Vagina (tissue), 2 donors: Measurements from ENCODE around the gene ARSI.

Source experiments
- POLR2A ChIP-seq, 2 donors: fragments of 450-650 bp; IDR thresholded peaks; one replicate each; pipeline ENCODE4 v1.6.1; 2017; ENCODE audit warnings: antibody characterized with exemption in 2 of 2, mild to moderate bottlenecking in 2 of 2, moderate library complexity in 2 of 2
- POLR2AphosphoS5 ChIP-seq, 2 donors: sonication (generic); formaldehyde crosslinking; IDR thresholded peaks; one replicate each; pipeline ENCODE4 v1.9.0; 2017; ENCODE audit warnings: antibody characterized with exemption in 2 of 2, mild to moderate bottlenecking in 2 of 2, low read depth in 1 of 2; ENCODE audit not compliant: insufficient read depth in 1 of 2
- TF ChIP-seq, protein P1 (sequence below), 3 experiments: fragments of 450-650 bp in 2 of 3; fragments of 200-600 bp in 1 of 3; sonication (generic) in 1 of 3; IDR thresholded peaks; one replicate each; pipeline ENCODE4 v1.5.1; 2017 to 2019; ENCODE audit warnings: antibody characterized with exemption in 3 of 3, mild to moderate bottlenecking in 2 of 3, moderate library complexity in 2 of 3

DNA sequence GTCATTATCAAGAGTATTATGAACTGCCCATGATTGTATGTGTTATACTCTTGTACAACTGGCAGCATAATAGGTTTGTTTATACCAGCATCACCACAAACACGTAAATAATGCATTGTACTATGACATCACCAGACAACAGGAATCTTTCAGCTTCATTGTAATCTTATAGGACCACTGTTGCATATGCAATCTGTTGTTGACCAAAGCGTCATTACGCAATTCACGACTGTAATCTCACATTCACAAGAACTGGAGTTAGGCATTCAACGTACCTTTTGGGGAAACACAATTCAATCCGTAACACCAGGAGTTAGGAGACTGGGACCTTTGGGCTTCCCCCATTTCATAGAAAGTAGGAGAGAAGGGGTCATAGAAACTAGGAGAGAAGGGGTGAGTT is 20.4 kb upstream of the ARSI start:
- TF ChIP-seq POLR2A (IDR thresholded peaks at IDR 0.05) (no peak), POLR2AphosphoS5 (IDR thresholded peaks at IDR 0.05; ENCODE audit: insufficient read depth in 1 of 2, low read depth in 1 of 2) (no peak)
- TF ChIP-seq, protein P1, sequence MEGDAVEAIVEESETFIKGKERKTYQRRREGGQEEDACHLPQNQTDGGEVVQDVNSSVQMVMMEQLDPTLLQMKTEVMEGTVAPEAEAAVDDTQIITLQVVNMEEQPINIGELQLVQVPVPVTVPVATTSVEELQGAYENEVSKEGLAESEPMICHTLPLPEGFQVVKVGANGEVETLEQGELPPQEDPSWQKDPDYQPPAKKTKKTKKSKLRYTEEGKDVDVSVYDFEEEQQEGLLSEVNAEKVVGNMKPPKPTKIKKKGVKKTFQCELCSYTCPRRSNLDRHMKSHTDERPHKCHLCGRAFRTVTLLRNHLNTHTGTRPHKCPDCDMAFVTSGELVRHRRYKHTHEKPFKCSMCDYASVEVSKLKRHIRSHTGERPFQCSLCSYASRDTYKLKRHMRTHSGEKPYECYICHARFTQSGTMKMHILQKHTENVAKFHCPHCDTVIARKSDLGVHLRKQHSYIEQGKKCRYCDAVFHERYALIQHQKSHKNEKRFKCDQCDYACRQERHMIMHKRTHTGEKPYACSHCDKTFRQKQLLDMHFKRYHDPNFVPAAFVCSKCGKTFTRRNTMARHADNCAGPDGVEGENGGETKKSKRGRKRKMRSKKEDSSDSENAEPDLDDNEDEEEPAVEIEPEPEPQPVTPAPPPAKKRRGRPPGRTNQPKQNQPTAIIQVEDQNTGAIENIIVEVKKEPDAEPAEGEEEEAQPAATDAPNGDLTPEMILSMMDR (IDR thresholded peaks at IDR 0.05): no peak
